NB4 (cell line): ENCODE results near the gene RBM18.

Experiments
- POLR2A ChIP-seq: IDR thresholded peaks from 2 replicates; pipeline ENCODE4 v1.6.1; 2011; ENCODE audit warnings: mild to moderate bottlenecking; ENCODE audit not compliant: insufficient read length; ENCODE audit errors: extremely low read depth
- TF ChIP-seq, protein P1 (sequence below): IDR thresholded peaks from one replicate; pipeline ENCODE4 v1.5.1; 2012; ENCODE audit warnings: low read depth, low read length
- TF ChIP-seq, protein P2 (sequence below): IDR thresholded peaks from 2 replicates; pipeline ENCODE4 v1.6.1; 2011; ENCODE audit warnings: low read depth, low read length

DNA sequence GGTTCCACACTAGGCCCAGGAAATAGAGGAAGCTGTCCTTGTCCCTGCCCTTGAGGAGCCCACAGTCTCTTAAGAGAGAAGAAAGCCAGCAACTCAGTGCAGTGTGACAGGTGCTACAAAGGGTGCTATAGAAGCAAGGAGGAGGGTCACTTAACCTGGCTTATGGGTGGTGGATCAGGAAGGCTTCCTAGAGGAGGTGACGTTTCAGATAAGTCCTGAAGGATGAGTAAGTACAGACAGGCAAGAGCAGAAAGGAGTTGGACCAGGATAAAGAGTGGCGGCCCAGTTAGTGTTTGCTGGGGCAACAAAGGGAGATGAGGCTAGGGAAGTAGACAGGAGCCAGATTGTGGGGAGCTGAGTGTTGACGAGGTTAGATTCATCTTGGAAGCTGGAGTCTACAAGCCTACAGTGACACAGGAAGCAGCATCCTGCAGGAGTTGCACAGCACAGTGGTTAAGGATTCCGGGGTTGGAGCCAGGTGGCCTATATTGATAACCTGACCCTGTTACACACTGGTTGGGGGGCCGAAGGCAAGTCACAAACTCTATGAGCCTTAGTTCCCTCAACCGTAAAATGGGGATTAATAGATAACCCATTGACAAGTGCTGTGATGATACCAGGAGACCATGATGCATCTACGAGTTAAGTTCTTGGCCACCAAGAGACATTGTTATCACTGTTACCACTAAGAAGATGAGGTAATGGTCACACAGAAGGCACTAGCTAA, 30.5 kb downstream of the RBM18 start:
- TF ChIP-seq POLR2A, result no peak
- TF ChIP-seq, protein P1, sequence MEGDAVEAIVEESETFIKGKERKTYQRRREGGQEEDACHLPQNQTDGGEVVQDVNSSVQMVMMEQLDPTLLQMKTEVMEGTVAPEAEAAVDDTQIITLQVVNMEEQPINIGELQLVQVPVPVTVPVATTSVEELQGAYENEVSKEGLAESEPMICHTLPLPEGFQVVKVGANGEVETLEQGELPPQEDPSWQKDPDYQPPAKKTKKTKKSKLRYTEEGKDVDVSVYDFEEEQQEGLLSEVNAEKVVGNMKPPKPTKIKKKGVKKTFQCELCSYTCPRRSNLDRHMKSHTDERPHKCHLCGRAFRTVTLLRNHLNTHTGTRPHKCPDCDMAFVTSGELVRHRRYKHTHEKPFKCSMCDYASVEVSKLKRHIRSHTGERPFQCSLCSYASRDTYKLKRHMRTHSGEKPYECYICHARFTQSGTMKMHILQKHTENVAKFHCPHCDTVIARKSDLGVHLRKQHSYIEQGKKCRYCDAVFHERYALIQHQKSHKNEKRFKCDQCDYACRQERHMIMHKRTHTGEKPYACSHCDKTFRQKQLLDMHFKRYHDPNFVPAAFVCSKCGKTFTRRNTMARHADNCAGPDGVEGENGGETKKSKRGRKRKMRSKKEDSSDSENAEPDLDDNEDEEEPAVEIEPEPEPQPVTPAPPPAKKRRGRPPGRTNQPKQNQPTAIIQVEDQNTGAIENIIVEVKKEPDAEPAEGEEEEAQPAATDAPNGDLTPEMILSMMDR, result no peak
- TF ChIP-seq, protein P2, sequence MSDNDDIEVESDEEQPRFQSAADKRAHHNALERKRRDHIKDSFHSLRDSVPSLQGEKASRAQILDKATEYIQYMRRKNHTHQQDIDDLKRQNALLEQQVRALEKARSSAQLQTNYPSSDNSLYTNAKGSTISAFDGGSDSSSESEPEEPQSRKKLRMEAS, result no peak
